Ovary (tissue), 9 donors: ENCODE data around the gene RABL2B. TPM values are rescaled to one million over a fixed set of nuclear protein-coding genes. Genes with fewer than 3 reads are reported as not detected.

Experiments used
- DNase-seq, 5 donors: peaks; one replicate each; pipeline ENCODE4 v3.0.0-alpha.2; 2019 to 2020
- H3K27ac ChIP-seq, 2 donors: fragments of 200-600 bp; one replicate each; pipeline versions ENCODE4 v1.5.1 to v1.8.0; 2019 to 2022
- H3K27me3 ChIP-seq: fragments of 200-600 bp; one replicate; pipeline ENCODE4 v1.8.0; 2022
- H3K36me3 ChIP-seq: fragments of 200-600 bp; sonication (generic); one replicate; pipeline ENCODE4 v1.5.1; 2019
- H3K4me1 ChIP-seq: one replicate; pipeline ENCODE4 v1.8.1; 2013; ENCODE audit warnings: mild to moderate bottlenecking, moderate library complexity; ENCODE audit not compliant: insufficient read depth
- H3K4me3 ChIP-seq: fragments of 200-600 bp; sonication (generic); one replicate; pipeline ENCODE4 v1.5.1; 2017
- H3K9me3 ChIP-seq, 2 donors: fragments of 200-600 bp in 1 of 2; sonication (generic) in 1 of 2; one replicate each; pipeline versions ENCODE4 v1.5.1 to v1.8.1; 2013 to 2019; ENCODE audit warnings: mild to moderate bottlenecking in 1 of 2, moderate library complexity in 1 of 2
- EP300 ChIP-seq: sonication (generic); formaldehyde crosslinking; IDR thresholded peaks from one replicate; pipeline ENCODE4 v1.6.1; 2017; ENCODE audit warnings: antibody characterized with exemption
- POLR2A ChIP-seq: fragments of 450-650 bp; IDR thresholded peaks from one replicate; pipeline ENCODE4 v1.6.1; 2017; ENCODE audit warnings: antibody characterized with exemption, mild to moderate bottlenecking, moderate library complexity
- WGBS, 3 donors: extraction: QIAGEN DNeasy Blood & Tissue Kit in 1 of 3; methylation state at CpG; one replicate each; pipeline versions ENCODE4 v1.1.5 to v1.1.7; 2013 to 2017; 5-methylcytosine and 5-hydroxymethylcytosine counted together
- intact Hi-C, 4 donors: fragments of 100-400 bp; cut with DNase I; formaldehyde crosslinking; loops; one replicate each; pipeline versions ENCODE4 v1.11.0 to v1.15.1; 2022 to 2023
- polyA plus RNA-seq, 2 donors: library from polyadenylated mRNA; stranded (reverse); fragments of 200-250 nt in 1 of 2; fragments of 350-450 nt in 1 of 2; fragmentation: Illumina TruSeq in 1 of 2; extraction: RNeasy Lipid Tissue Mini Kit (QIAGEN cat#74804) in 1 of 2; gene quantifications; one replicate each; pipeline ENCODE4 v1.2.3, GENCODE V29; 2013 to 2014
- total RNA-seq, 7 donors: library from RNA; depleted of rRNA in 2 of 7; stranded (reverse); fragments of >200 nt in 2 of 7; fragmentation: NEBNext Ultra II Directional in 3 of 7; extraction: Animal tissue kit (Norgen Biotek cat#: 25700) in 3 of 7; gene quantifications; one replicate each; pipeline versions ENCODE4 v1.1.0 to v1.2.4, GENCODE V29; 2016 to 2023
- TF ChIP-seq, protein P1 (sequence below), 3 donors: fragments of 450-650 bp in 2 of 3; fragments of 200-600 bp in 1 of 3; IDR thresholded peaks; one replicate each; pipeline versions ENCODE4 v1.5.1 to v1.8.0; 2016 to 2022; ENCODE audit warnings: antibody characterized with exemption in 3 of 3, mild to moderate bottlenecking in 1 of 3
- donor health status: DM: no; HTN: no; CAD: no; lungs with moderate emphysema.
- donor health status: DM: no; HTN: no; CAD: no.
- donor health status: Bipolar disorder and iron deficiency.
- donor health status: DM: yes; HTN: yes; CAD: no.
- donor health status: DM: no; HTN: no; CAD: no.
- donor health status: DM: yes; HTN: yes; CAD: no.

The RABL2B gene
- total and polyA plus RNA-seq, 9 donors = 15.6 to 50.8 (median 28.4) TPM

DNA sequence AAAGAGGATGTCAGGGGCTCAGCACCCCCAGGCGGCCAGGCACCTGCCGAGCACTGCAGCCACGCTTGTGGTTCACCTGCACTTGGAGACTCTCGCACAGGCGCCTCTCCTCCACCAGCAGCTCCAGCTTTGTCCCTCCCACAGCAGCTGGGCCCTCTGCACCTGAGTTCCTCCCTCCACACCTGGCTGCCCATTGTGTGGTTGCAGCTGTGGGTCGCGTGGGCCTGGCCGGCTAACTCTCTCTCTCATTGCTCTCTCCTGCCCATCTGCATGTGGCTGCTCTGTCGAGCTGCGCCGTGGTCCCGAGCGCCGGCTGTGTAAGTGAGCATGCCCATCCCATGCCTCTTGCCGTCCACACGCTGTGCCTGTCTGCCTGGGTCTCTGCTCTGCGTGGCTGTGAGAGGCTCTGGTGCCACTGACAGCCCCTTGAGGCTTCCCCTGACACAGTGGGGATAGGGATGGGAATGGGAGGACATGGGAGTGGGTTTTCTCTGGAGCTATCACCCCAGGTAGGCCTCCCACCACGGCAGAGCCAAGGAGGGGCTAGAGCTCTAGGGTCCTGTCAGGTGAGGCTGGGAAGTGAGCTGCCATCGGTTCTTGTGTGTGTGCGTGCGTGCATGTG lies 53.9 kb downstream of the RABL2B start:
- Histone ChIP-seq H3K36me3 (no peaks in the 10 kb centered on the region), H3K27me3 (no peaks in the 10 kb centered on the region), H3K4me3 (no peak overlapping the region), H3K9me3 (no peaks in the 10 kb centered on the region), H3K4me1 (no peaks in the 10 kb centered on the region), H3K27ac (no peak overlapping the region)
- TF ChIP-seq POLR2A (no peak), EP300 (no peak)
- TF ChIP-seq, protein P1, sequence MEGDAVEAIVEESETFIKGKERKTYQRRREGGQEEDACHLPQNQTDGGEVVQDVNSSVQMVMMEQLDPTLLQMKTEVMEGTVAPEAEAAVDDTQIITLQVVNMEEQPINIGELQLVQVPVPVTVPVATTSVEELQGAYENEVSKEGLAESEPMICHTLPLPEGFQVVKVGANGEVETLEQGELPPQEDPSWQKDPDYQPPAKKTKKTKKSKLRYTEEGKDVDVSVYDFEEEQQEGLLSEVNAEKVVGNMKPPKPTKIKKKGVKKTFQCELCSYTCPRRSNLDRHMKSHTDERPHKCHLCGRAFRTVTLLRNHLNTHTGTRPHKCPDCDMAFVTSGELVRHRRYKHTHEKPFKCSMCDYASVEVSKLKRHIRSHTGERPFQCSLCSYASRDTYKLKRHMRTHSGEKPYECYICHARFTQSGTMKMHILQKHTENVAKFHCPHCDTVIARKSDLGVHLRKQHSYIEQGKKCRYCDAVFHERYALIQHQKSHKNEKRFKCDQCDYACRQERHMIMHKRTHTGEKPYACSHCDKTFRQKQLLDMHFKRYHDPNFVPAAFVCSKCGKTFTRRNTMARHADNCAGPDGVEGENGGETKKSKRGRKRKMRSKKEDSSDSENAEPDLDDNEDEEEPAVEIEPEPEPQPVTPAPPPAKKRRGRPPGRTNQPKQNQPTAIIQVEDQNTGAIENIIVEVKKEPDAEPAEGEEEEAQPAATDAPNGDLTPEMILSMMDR (IDR thresholded peaks at IDR 0.05) = no peak
- DNase-seq = peak in 3 of 5 donors; percentile 7 to 26 (median 8)
- 83 to 88% (median 84%) methylated on average over 21 of the region's 21 CpGs for WGBS, 3 donors
- intact Hi-C loops = no loop called here

DNA sequence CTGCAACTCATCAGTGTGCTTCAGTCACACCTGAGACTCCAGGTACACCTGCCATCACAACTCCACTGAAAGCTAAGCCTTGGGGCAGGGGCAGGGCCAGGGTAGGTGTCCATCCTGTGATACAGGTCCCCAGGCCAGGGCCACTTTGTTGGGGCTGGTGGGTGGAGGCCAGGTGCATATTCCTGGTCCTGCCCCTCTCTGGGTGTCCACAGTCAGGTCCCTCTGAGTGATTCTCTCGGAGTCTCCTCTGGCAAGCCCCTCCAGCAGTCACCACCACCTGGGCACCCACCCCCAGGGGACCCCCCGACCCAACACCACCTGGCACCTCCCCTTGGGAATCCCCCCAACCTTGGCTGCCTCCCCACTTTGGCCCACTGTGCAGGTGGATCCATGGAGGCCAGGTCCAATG lies 54.9 kb downstream of the RABL2B start:
- Histone ChIP-seq H3K9me3 (no peaks in the 10 kb centered on the region), H3K4me1 (no peaks in the 10 kb centered on the region), H3K36me3 (no peaks in the 10 kb centered on the region), H3K27ac (no peak overlapping the region), H3K27me3 (no peaks in the 10 kb centered on the region), H3K4me3 (no peak overlapping the region)
- DNase-seq = peak in 2 of 5 donors; percentile 11 to 27
- WGBS, 3 donors = 77 to 88% methylated on average over 2 of the region's 2 CpGs; no CpG with 5 or more reads in 1 of the 3 donors
- intact Hi-C loops = no loop called here
- TF ChIP-seq POLR2A (no peak), EP300 (no peak)
- TF ChIP-seq, protein P1 (IDR thresholded peaks at IDR 0.05) = no peak

DNA sequence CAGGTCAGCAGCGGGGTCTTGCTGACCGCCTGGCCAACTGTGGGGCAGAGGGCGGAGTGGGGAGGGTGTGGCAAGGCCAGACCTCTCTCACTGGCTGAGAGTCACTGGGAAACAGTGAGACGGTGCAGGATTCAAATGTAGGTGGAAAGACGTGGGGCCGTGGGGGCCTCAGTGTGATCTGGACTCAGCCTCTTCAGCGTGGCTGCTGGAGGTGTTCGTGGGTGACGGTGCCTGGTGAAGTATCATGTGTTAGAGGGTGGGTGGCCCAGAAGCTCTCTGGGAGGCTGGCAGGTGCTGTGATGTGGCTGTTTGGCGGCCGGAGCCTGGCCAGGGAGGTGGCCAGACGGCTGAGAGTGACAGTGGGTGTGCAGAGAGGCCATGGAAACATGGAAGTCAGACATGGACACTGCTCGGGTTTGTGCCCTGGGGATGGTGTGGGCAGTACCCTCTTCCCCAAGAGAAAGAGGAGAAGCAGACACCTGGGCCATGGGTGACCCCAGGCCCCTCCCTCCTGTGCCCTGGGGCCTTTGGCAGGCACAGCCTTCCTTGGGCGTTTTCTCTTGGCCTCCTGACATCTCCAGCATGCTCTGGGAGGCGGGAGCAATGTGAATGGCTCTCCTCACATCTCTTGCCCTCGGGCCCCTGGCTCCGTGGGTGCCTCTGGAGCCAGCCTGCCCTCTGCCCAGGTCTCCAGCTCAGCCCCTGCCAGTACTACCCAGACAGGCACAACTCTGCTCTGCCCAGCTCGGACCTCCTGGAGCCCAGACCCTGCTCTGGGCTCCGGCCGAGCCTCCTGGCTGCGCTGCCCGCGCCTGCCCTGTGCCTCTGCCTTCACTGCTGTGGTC lies 55.5 kb downstream of the RABL2B start:
- H3K4me3 ChIP-seq = no peak overlapping the region
- peak in 2 of 5 donors; percentile 9 to 23 for DNase-seq
- H3K27ac ChIP-seq = no peak overlapping the region
- H3K27me3 ChIP-seq = no peaks in the 10 kb centered on the region
- H3K4me1 ChIP-seq = no peaks in the 10 kb centered on the region
- no peak for TF ChIP-seq EP300
- TF ChIP-seq, protein P1 (IDR thresholded peaks at IDR 0.05) = no peak
- TF ChIP-seq POLR2A = no peak
- 85 to 89% (median 88%) methylated on average over 22 to 23 of the region's 23 CpGs for WGBS, 3 donors
- no peaks in the 10 kb centered on the region for H3K36me3 ChIP-seq
- intact Hi-C loops = no loop called here
- H3K9me3 ChIP-seq = no peaks in the 10 kb centered on the region

DNA sequence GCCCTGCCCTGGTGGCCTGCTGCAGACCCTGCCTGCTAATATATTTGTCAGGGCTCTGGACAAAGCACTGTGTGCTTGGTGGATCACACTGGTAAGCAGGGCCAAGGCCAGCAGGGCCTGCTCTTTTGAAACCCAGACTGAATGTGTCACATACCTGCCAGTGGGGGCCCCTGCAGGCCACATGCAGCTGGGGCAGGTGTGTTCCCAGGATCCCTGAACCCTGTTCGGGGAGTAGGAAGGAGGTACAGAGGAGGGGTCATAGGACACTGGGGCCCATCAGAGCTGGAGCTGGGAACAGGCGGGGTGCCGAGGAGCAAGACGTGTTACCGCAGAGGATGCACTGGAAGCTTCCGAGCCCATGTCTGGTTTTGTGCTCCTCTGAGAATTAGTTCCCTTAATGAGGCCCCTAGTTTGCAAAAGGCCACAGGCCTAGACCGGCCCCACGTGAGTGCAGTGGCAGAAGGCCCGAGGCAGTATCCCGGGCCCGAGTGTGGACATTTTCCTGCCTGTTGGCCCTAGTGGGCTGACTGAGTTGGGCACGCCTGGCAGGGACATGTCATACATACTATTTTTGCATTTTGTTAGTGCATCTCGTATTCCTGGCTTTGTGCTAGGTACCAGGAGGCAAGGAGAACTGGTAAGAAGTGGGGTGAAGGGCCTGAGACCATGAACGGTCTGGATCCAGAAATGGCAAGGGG lies 56.6 kb downstream of the RABL2B start:
- intact Hi-C loops = no loop called here
- peak in 1 of 5 donors; percentile 12 for DNase-seq

More for the DNA sequence above, 56.6 kb downstream of the RABL2B start:
- 88 to 92% (median 88%) methylated on average over 14 of the region's 14 CpGs for WGBS, 3 donors
- TF ChIP-seq POLR2A (no peak), EP300 (no peak)
- TF ChIP-seq, protein P1 (IDR thresholded peaks at IDR 0.05) = no peak
- Histone ChIP-seq H3K27ac (no peak overlapping the region), H3K4me3 (no peak overlapping the region), H3K4me1 (no peaks in the 10 kb centered on the region), H3K9me3 (no peaks in the 10 kb centered on the region), H3K36me3 (no peaks in the 10 kb centered on the region), H3K27me3 (no peaks in the 10 kb centered on the region)
